GM19455 (cell line): ENCODE measurements around the gene LUC7L2.
"Not testable (repeated sequence)": the region's sequence is repeated elsewhere in the genome, so short reads cannot be mapped to it uniquely, and the experiment has no call there.

Experiments
- ATAC-seq: cut with Tn5 transposase; IDR thresholded peaks from one replicate; pipeline ENCODE4 v1.9.1; 2021; ENCODE audit not compliant: unreplicated experiment

Gene LUC7L2

DNA sequence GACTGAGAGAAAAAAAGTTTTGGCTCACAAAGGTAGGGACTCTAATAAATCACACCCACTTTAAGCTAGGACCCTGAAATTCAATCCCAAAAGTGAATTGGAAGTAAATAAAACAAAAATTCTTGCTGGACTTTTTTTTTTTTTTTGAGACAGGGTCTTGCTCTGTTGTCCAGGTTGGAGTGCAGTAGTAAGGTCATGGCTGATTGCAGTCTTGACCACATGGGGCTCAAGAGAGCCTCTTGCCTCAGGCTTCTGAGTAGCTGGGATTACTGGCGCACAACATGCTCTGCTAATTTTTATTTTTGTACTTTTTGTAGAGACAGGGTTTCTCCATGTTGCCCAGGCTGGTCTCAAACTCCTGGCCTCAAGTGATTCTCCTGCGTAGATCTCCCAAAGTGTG, 5.0 kb upstream of the LUC7L2 start:
- no peak for ATAC-seq

DNA sequence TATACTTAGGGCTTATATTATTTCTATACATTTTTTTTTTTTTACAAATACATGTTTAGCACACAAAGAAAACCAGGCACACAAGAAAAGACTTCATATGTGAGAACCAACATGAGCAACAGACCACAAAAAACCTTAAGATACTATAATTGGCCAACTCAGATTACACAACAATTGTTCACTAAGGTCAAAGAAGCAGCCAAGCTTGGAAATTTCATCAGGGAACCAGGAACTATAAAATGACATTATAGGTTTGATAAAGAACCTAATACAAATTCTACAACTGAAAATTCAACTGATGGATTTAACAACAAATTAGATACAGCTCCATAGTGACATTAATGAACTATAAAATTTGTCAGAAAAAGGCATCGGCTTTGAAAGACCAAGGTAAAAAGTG, 4.4 kb upstream of the LUC7L2 start:
- ATAC-seq = no peak

DNA sequence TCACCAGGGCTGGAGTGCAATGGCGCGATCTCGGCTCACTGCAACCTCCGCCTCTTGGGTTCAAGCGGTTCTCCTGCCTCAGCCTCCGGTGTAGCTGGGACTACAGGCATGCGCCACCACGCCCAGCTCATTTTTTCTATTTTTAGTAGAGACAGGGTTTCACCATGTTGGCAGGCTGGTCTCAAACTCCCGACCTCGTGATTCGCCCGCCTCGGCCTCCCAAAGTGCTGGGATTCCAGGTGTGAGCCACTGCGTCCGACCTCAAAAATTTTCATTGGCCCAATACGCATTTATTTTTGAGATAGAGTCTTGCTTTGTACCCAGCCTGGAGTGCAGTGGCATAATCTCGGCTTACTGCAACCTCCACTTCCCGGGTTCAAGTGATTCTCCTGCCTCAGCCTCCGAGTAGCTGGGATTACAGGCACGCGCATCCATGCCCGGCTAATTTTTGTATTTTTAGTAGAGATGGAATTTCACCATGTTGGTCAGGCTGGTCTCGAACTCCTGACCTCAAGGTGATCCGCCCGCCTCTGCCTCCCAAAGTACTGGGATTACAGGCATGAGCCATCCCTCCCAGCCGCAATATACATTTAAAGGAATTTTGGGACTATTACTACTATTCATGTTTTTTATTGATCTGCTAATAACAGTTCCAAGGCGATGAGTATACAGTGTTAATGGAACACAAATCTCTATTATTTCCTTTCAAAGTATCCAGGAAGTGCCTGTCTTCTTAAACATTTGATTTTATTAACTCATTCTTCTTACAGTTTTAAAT, 1.8 kb upstream of the LUC7L2 start:
- ATAC-seq = not testable (repeated sequence)

DNA sequence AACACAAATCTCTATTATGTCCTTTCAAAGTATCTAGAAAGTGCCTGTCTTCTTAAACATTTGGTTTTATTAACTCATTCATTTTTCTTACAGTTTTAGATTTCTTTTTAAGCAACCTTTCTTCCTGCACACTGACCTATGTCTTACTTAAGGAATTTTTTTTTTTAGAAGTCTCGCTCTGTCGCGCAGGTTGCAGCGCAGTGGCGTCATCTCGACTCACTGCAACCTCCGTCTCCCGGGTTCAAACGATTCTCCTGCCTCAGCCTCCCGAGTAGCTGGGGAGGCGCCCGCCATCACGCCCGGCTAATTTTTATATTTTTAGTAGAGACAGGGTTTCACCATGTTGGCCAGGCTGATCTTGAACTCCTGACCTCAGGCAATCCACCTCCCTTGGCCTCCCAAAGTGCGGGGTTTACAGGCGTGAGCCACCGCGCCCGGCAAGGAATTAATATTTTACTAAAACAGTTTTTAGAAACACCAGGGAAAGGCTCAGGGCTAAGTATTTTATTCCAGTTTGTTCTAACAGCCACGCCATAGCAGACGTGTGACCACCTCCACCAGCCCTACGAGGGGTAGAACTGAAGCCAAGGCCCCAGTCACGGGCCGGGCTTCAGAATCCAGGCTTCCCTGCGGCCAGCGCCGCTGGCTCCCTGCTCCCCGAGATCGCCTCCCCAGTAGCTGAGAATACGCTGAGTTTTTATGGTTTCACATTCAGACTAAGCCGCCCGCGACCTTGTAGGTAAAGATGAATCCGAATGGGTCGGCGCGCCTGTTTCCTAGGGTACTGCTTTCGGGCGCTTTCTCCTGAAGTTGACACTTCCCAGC, 941 bp upstream of the LUC7L2 start:
- ATAC-seq = peak; percentile 17

DNA sequence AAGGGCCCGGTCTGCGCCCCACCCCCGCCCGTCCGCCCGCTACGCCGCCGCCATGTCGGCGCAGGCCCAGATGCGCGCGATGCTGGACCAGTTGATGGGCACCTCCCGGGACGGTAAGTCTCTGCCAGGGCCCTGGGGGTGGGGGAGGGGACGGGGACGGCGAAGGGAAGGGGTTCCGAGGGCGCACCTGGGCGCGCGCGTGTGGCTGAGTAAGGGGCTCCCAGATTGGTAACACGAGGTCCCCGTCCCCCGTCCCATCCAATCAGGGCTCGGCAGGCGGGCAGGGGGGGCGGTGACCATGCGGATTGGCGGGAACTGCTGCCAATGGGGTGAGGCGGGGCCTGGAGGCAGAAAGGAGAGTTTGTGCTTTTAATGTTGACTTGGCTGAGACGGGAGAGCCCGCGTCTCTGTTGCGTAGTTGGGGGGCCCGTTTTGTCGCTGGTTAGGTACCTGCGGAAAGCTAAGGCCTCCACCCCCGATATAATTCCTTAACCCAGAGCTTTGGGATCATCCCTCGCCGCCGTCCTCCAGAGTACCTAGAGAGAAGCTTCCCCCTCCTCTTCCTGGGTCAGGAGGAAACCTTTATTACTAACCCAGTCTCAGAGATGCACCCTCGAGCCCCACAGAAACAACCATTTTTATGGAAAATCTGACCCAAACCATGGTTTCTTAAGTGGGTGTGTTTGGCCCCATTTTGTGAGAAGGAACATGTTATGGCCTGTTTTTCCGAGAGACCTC, 685 bp downstream of the LUC7L2 start:
- peak; percentile 70 for ATAC-seq

DNA sequence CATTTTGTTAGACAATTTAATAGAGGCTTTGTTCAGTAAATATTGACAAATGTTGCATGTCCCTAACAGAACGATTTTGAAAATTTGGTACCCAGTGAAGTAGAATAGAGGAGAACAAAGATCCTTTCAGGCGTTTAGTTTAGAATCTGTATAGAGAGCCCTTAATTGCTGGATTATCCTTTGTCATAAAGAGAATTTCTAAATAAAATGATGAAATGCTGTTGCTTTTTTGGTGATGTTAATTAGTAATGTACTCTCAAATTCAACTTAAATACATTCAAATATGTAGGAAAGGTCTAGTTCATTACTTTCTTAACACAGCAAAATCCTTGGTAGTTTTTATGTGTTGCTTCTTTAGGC, 1.2 kb downstream of the LUC7L2 start:
- ATAC-seq = no peak

DNA sequence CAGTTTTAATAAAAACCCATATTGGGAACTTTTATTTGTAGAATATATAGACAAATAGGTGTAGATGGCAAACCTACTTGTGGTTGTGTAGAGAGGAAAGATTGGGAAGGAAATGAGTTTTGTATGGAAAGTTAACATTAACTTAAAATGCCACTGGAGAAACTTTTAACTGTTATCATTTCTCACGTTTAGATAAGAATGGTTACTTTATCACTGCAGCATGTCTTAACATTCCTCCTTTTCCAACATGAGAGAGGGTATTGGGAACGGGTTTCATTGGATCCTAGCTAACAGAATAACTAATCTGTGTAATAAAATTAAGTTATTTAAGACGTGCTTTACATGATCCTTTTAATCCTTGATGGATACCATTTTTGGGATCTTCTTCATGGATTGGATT, 1.8 kb downstream of the LUC7L2 start:
- no peak for ATAC-seq

DNA sequence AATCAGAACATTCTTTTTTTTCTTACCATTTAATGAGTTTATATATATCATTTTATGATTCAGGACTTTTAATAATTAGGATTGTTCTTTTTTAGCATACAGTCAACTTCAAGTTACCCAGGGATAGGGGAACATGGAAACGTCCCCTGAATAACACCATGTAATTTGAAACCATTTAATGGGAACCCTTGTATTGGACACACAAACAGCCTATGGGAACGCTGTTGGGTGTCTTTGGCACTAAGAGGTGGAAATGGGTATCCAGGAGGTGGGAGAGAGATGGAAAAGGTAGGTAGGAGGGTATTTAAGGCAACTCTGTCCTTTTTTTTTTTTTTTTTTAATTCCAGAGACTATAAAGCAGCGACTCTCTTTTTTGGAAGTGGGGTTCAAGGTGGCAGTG, 2.6 kb downstream of the LUC7L2 start:
- no peak for ATAC-seq

DNA sequence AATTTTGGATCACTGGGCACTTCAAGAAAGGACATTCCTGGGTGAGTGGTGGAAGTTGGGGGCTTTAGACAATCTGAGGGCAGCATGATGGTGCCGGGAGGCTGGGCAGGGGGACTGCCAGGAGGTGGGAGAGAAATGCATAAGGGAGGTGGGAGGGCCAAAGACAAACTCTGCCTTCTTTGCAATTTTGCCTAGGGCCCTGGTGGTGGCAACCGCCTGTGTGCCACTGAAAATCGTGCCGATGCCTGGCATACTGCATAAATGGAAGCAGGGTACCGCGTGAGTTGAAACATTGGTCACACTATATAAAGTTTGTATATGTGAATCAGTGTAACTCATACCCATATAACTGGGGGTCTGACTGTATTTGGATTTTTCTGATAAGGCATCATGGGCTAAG, 3.3 kb downstream of the LUC7L2 start:
- no peak for ATAC-seq

DNA sequence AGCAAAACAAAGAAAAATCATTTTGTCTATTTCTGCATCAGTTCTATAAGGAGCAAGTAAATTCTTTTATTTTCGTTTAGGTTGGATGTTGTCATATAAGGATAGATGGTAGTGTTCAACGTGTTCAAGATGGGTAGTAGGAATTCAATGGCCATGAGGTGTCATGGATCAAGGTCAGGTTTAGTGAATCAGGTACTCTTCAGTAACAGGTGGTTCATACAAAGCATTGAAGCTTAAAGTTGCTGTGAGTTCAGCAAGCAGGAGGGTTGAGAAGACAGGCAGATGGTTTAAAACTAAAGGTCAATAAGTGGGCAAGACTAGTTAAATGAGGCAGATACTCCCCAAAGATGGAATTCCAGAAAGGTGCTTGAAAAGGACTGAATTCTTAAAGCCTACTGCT, 5.6 kb downstream of the LUC7L2 start:
- ATAC-seq = no peak

DNA sequence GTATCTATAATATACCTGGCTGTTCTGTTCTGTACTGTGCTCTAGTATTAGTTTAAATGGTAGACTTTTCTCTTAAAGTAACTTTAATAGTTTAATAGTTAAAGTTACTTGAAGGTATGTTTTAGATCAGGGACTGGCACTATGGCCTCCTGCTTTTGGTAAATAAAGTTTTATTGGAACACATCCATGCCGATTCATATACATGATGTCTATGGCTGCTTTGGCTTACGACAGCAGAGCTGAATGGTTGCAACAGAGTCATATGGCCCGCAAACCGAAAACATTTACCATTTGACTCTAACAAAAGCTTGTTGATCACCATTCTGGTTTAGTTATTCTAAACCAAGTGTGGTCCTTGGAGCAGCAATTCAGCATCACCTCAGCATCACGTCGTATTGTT, 6.7 kb downstream of the LUC7L2 start:
- no peak for ATAC-seq

DNA sequence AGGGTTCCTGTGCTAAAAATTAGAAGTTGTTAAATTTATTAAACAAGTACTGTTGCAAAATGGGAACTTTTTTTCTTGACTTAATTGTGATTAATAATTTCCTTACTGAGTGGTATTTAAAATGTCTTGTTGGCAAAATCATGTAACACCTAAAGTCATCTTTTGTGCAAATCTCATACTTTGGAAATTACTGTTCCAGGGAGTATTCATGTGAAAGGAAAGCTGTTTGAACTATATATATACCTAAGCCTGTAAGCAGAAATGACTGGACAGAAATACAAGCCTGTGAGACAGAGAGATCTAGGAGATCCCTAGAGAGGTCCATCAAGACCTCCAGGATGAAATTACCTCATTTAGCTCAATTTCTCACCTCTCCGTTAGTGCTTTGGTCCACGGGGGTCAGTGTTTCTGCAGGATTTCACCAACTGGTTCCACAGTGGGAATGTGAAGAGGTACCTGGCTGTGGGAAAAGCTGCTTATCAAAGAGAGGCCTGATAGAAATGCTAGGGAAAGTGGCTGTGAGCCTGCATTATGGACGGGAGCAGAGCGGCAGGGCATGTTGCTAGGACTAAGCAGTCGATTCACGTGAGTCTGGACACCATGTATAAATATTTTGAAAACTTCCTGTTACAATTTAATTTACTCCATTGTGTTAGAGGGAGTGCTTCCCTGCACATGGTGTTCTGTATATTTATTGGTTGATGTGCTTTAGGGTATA, 7.9 kb downstream of the LUC7L2 start:
- ATAC-seq = no peak

DNA sequence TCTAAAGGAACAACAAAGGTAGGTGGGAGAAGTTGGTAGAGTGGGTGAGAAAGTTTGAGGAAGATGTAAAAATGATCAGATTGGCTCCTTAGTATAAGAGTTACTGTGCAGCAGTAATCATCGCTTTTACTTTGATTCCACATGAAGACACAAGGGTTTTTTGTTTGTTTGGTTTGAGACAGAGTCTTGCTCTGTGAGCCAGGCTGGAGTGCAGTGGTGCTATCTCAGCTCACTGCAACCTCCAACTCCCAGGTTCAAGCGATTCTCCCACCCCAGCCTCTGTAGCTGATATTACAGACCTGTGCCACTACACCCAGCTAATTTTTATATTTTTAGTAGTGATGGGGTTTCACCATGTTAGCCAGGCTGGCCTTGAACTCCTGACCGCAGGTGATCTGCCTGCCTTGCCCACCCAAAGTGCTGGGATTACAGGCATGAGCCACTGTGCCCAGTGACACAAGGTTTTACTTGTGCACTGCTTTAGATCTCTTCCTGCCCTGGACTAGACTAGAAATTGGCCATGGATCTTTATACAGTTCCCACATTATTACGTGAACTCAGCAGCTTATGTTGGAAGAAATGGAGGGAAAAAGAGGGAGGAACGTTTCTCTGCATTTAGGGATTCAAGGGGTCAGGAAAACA, 10.7 kb downstream of the LUC7L2 start:
- ATAC-seq = no peak

DNA sequence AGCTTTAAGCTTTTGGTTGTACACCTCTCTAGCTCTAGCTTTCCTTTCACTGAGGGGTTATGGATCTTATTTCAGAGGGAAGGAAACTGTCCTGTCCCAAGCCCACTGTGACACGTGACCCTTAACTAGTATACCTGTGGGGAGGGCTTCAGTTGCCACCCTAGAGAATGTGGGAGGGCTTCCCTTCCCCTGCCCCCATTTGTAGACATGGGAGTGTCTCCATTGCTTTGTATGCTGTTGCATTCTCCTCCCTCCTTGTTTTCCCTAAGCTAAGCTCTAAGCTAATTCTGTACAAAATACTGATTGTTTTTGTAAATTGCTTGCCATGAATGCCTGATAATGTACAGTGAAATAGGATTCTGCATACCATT, 11.2 kb downstream of the LUC7L2 start:
- no peak for ATAC-seq

DNA sequence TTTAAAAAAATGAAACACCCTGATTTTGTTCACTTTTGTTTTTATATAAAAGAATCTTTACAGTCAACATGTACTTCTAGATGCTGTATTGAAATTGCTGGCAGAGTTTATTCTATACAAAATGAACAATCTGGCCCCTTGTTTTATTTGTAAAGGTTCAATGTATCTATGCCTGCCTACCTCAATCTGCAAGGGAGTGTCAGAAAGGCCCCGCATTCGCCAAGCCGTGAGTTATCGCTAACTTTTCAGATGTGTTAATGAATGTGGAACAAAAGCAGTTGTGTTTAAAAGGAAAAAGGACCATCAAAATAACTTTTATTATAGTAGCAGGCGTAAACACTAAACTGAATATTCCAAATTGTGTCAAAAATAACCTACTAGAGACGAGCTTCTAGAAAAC, 14.6 kb downstream of the LUC7L2 start:
- ATAC-seq = no peak

DNA sequence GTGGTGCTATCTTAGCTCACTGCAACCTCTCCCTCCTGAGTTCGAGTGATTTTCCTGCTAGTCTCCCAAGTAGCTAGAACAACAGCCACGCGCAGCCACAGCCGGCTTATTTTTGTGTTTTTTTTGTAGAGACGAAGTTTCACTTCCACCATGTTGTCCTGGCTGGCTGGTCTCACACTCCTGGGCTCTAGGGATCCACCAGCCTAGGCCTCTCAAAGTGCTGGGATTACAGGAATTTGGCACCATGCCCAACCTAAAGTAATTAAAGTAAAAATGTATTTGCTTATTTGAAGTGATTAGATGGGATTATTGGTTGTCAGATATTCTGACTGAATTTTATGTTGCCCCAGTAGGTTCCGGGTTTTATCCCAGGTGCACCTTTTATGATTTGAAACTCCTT, 22.7 kb downstream of the LUC7L2 start:
- ATAC-seq = no peak

DNA sequence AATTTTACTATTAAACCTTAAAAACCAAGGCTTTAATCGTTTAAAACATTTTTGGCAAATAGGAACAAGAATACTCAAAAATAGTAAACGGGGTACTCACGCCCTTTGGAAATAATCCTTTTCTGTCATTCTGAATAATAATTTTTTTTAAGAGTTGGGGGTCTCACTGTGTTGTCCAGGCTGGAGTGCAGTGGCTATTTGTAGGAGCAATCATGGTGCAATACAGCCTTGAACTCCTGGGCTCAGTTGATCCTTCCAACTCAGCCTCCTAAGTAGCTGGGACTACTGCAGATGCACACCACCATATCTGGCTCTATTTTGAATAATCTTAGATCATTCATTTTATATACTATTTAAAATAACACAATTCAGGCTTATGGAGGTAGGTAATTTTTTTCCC, 24.9 kb downstream of the LUC7L2 start:
- ATAC-seq = no peak

DNA sequence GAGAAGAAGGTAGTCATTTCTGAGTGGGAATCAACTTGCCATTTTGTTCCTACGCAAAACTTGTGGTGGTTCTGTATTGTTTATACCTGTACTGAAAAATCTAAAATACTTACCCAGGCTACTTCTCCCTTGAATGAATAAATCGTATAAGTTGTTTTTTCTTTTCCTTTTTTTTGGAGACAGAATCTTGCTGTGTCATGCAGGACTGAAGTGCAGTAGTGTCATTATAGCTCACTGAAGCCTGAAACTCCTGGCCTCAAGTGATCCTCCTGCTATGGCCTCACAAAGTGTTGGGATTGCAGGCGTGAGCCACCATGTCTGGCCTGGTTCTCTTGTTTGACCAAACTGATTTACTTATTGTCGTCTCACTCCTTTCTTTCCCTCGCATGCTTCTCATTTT, 27.9 kb downstream of the LUC7L2 start:
- ATAC-seq = no peak

DNA sequence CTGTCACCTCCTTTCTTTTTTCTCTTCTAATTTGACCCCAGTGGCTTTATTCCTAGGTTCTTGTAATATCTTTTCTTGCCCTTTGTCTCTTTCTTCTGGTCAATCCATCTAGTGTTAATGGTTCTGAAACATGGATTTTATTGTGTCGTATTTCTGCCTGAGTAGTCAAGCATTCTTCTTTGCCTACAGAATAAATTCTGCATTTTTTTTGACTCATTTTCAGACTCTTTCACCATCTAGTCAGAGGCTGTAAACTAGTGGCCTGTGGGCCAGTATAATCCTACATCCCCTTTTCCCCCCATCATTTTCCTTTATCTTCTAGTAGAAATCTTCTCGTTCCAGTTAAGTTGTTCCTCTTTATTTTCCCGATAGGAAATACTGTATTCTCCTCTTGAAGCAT, 29.4 kb downstream of the LUC7L2 start:
- no peak for ATAC-seq

DNA sequence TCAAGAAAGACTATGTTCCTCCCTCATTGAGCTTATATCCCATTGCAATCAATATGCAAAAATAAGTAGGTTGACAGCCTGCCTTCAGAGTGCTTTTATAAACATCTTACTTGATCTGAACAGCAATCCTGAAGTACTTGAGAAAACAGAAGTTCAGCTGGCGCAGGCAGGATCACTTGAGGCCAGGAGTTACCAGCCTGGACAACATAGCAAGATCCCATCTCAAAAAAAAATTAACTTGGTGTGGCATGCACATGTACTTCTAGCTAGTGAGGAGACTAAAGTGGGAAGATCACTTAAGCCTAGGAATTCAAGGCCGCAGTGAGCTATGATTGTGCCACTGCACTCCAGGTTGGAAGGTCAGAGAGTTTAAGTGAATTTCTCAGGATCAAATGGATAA, 30.1 kb downstream of the LUC7L2 start:
- ATAC-seq = no peak
